GM21529 (cell line): ENCODE results near the gene KANSL1.
"Not testable (repeated sequence)": the region's sequence is repeated elsewhere in the genome, so short reads cannot be mapped to it uniquely, and the experiment has no call there.

Source experiments
- ATAC-seq: cut with Tn5 transposase; IDR thresholded peaks from one replicate; pipeline ENCODE4 v1.9.1; 2021; ENCODE audit not compliant: unreplicated experiment

KANSL1 gene

GRCh38 chr17:46087871-46088270 is 105.4 kb downstream of the KANSL1 start:
- not testable (repeated sequence) for ATAC-seq

- no peak for ATAC-seq
Measured at GRCh38 chr17:46086821-46087220, 106.4 kb downstream of the KANSL1 start.

GRCh38 chr17:46085522-46085921 is 107.7 kb downstream of the KANSL1 start:
- ATAC-seq: no peak

- ATAC-seq: no peak
Measured at GRCh38 chr17:46082257-46082656, 111.0 kb downstream of the KANSL1 start.

DNA sequence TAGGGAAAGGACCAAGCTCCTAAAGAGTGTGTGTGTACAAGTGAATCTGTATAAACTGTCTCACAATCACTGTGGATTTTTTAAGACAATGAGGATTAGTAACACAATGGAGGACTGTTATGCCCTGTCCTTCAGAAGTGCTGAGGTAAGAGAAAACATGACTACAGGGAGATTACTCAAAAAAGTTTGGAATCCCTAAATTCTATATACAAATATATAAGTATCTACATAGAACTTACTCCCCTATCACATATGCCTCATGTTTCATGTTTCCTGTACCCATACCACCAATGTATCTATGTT is 112.3 kb downstream of the KANSL1 start:
- no peak for ATAC-seq

DNA sequence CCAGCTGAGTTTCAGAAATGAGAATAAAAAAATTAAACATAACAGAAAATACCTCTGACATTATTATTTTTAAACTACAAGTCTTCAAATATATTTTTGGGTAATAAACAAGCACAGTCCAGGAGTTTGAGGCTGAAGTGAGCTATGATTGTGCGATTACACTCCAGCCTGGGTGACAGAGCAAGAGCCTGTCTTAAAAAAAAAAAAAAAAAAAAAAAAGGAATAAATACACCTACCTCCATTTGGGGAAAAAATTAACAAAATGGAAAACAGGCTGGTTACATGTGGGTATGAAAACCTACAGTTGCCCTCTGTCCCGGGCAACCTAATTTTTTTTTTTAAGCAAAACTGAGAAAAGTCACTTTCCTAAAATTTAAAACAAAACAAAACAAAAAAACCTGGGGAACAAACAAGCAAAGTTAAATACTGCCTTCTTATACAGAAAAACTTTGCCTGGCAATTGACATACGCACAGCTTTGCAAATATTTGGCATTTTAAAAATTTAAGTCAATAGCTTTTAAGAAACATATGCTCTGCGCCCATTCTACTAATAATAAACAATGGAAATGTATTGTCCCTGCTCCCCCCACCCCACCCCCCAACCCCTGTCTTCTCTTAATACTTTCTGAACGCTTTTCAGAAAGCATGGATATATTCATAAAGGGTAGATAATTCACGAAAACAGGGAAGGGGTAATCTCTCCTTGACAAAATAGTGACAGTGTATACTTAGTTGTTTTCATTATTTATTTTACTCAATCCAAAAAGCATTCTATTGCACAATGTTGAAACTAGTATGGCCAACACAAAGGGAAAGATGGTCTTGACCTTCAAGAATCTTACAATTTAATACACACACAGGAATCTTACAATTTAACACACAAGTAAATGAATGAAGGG is 112.9 kb downstream of the KANSL1 start:
- ATAC-seq: no peak

DNA sequence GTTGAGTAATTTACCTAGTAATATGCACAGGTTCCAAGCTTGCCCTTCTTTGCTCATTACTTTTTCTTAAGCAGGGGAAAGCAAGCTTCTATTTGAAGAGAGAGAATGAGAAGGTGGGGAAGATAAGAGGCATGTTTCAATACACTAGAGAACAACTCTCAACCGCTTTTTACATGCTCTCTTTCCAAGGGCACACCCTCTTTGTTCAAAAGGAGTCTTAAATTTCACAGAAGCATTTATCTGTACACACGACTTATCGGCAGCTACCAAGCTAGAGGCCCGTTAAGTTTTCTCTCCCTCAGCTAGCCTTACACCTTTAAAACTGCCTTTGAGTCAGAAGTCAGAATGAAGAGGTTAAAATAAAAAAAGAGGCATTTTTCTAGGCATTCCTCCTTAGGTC is 114.6 kb downstream of the KANSL1 start:
- no peak for ATAC-seq

- no peak for ATAC-seq
Measured at GRCh38 chr17:46074540-46074939, 118.7 kb downstream of the KANSL1 start.

DNA sequence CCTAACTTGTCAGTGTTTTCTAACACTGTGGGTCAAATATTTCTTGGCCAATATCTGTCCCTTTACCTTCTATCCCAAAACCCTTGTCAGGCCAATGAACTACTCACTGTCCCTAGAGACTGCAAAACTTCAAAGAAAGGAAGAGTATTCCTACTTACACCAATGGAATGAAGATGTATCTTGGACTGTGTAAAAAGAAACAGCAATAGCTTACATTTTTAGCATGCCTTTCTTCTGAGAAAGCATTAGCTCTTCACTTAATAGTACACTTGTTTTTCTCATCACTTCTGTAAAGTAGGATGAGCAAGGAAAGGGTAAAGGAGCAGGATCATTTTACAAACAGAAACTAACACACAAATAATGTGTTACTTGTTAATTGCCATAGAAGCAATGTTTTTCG is 120.2 kb downstream of the KANSL1 start:
- no peak for ATAC-seq

GRCh38 chr17:46071796-46072195 is 121.4 kb downstream of the KANSL1 start:
- ATAC-seq: no peak

DNA sequence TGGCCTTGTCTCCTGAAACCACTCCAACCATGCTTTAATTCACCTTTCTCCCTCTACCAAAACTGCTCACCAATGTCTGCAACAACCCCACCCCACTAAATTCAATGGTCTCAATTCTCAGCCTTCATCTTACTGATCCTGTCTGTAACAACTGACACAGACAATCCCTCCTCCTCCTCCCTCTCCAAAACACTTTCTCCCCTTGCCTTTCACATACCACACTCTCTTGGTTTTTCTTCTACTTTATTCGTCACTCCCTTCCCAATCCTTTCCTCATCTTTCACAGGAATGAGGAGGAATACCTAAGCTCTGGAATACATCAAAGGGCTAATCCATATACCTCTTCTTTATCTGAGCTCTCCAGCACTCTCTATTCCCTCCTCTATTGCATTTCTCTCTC is 128.8 kb downstream of the KANSL1 start:
- no peak for ATAC-seq

DNA sequence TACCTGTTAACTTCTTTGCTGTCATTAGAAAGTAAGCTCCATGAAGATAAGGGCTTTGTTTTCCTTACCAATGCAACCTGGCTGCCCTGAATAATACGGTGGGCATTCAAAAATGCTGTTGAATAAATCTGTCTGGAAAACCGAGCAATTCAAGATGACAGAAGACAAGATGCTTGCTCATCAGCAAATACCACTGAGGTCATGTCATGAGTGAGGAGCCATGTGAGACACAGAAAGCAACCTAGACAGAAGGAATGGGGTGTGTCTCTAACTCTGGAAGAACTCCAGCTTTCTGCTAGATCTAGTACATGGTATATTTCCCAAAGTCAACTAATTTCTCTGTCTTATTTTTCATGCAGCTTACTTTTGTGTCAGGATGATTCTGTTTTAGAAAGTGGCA is 130.0 kb downstream of the KANSL1 start:
- no peak for ATAC-seq

- ATAC-seq: no peak
Measured at GRCh38 chr17:46061435-46061834, 131.8 kb downstream of the KANSL1 start.

DNA sequence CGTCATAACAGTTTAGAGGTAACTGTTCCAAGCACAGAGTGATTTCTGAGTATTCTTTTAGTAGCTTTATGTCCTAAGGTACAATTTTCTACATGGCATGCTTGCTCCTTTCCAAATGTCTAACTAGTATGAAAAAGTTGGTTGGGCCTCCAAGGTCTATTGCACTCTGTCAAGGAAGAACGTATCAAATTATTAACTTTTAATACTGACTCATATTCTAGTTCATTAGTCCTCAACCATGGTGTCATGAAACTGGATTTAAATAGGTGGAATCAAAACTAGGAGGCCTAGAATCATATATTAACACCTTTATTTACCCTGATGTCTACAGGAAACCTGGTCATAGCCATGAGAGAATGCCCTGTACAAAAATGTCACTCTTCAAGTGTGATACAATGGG is 132.8 kb downstream of the KANSL1 start:
- ATAC-seq: no peak

DNA sequence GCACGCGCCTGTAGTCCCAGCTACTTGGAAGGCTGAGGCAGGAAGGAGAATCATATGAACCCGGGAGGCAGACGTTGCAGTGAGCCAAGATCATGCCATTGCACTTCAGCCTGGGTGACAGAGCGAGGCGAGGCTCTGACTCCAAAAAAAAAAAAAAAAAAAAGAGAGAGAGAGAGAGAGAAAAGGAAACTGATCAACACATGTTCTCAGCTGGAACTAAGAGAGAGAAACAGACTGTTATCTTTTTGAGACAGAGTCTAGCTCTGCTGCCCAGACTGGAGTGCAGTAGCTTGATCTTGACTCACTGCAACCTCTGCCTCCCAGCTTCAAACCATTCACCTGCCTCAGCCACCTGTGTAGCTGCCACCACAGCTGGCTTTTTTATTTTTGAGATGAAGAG is 133.7 kb downstream of the KANSL1 start:
- no peak for ATAC-seq

DNA sequence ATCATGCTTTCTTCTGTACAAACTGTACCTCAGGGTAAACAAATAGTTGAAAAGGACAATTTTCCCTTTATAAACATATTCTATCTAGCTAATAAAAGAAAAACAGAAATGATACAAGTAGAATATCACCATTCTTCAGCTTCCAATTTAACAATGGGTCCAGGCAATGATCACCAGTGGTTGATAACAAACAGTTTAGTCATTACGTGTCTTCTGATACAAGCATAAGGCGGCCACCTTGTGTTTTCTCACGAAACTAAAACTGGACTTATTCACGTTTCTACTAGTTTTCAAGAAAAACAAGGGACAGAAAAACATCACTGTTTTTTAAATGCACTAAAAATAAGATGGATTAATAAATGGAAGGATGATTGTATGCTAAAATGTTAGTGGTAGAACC is 135.9 kb downstream of the KANSL1 start:
- no peak for ATAC-seq

DNA sequence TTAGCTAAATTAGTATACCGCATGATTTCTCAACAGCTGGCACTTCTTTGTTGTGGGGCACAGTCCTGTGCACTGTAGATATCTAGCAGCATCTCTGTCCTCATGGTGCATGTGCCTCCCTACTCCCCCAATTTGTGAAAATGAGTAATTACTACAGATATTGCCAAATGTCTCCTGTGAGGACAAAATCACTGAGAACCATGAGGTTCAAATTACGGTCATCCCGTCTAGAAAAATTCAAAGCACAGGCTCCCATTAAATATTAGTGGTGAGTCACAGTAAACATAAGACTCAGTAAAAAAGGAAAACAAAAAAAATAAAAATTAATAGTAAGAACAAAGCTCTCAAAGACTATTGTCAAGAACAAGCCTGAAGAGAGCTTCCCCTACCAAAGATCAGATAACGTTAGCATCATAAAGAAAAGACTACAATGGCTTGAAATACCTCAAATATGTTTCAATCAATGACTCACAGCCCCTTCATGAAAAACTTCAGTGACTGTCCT is 136.4 kb downstream of the KANSL1 start:
- ATAC-seq: no peak

GRCh38 chr17:46053911-46054534 is 139.2 kb downstream of the KANSL1 start:
- no peak for ATAC-seq

- no peak for ATAC-seq
Measured at GRCh38 chr17:46049656-46050055, 143.6 kb downstream of the KANSL1 start.

GRCh38 chr17:46047856-46048255 is 145.4 kb downstream of the KANSL1 start:
- ATAC-seq: no peak

GRCh38 chr17:46047398-46047797 is 145.8 kb downstream of the KANSL1 start:
- ATAC-seq: no peak

DNA sequence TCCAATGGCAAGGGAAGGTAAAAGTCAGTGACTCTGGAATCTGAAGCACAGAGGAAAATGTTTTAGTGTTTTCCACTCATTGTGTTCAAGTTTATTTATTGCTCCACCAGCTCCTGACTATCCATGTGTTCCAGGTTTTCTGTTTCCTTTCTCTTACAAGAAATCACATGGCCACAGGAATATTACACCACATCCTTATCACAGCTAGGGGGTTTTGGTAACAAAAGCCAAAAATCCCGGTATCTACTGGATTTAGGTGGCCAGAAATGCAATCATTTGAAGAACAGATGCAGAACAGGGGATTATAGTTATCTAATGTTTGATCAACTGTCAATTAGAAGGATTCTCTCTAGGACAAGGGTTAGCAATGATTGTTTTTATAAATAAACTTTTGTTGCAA is 146.3 kb downstream of the KANSL1 start:
- ATAC-seq: no peak

DNA sequence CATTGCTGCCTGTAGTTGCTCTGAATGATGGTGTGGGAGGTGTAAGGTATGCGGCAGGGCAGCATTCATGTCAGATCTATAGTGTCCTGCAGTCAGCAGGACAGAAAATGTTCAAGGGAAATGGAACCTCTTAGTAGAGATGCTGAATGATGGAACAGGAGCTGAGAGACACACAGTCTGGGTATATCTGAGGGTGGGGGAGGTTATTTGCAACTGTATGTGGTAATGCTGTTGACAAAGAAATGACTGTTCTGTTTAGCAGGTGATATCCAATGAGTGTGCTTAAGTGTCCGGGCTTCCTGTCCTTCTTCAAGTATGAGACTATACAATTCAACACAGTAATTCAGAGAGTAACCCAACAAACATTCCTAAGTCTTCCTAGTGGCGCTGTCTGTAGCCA is 147.6 kb downstream of the KANSL1 start:
- no peak for ATAC-seq
